Keratinocyte (primary cell): Measurements from ENCODE around the gene ENPP1.

ENCODE experiments used
- EZH2 ChIP-seq: IDR thresholded peaks from one replicate; pipeline ENCODE4 v1.6.1; 2012; ENCODE audit warnings: inconsistent platforms, mild to moderate bottlenecking, low read length, moderate library complexity
- TF ChIP-seq, protein P1 (sequence below), 3 experiments: IDR thresholded peaks in 1 of 3; conservative IDR thresholded peaks in 1 of 3; optimal IDR thresholded peaks in 1 of 3; 2 replicates in 2 of 3; 3 replicates in 1 of 3; pipeline versions ENCODE3 to v1.5.1; 2011; ENCODE audit warnings: low read length in 3 of 3, mild to moderate bottlenecking in 3 of 3, moderate library complexity in 2 of 3, control low read depth in 1 of 3, inconsistent platforms in 1 of 3; ENCODE audit not compliant: insufficient read depth in 2 of 3; ENCODE audit errors: extremely low read depth in 1 of 3

DNA sequence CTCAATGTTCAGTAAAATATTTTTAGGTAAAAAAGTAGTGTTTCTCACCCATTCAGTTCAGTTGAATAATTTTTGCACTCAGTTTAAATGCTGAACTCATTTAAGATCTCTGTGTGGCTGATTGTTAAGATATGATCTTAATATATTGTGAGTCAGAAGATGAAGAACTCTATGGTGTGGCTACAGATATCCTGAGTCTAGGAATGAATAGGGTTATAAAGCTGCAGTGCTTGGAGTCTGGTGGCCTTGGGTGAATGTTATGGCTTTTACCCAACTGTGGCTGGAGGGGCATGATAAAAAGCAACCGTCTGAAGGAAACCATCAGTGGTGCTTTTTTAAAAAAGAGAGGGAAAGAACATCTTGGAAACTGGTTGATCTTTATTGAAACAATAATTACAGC is 77.4 kb downstream of the ENPP1 start:
- TF ChIP-seq, protein P1, sequence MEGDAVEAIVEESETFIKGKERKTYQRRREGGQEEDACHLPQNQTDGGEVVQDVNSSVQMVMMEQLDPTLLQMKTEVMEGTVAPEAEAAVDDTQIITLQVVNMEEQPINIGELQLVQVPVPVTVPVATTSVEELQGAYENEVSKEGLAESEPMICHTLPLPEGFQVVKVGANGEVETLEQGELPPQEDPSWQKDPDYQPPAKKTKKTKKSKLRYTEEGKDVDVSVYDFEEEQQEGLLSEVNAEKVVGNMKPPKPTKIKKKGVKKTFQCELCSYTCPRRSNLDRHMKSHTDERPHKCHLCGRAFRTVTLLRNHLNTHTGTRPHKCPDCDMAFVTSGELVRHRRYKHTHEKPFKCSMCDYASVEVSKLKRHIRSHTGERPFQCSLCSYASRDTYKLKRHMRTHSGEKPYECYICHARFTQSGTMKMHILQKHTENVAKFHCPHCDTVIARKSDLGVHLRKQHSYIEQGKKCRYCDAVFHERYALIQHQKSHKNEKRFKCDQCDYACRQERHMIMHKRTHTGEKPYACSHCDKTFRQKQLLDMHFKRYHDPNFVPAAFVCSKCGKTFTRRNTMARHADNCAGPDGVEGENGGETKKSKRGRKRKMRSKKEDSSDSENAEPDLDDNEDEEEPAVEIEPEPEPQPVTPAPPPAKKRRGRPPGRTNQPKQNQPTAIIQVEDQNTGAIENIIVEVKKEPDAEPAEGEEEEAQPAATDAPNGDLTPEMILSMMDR (optimal IDR thresholded peaks at IDR 0.05 in 1 of 3, IDR thresholded peaks at IDR 0.05 in 1 of 3, conservative IDR thresholded peaks at IDR 0.05 in 1 of 3; ENCODE audit: extremely low read depth in 1 of 3, insufficient read depth in 2 of 3, low read length in 3 of 3) = no peak
- TF ChIP-seq EZH2 = no peak
